Measurements from ENCODE around the gene TMEM14A.
A peak's percentile ranks its signal among the peaks of the same experiment; 100 is the strongest.

TMEM14A gene

DNA sequence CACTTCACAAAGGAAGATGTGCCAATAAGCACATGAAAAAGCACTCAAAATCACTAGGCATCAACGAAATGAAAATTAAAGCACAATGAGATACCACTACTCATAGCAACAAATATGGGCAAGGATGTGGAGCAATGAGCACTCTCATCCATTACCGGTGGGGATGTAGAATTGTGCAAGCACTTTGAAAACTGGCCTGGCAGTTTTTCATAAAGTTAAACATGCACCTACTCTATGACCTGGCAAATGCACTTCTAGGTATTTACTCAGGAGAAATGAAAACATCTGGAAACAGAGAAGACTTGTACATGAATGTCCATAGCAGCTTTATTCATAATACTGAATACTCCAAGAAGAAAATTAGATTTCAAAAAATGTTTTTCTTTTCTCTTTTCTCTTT lies 34.1 kb upstream of the TMEM14A start:
- no peak overlapping the region for H3K4me3 ChIP-seq (ENCODE audit: low read depth, low read length)
- TF ChIP-seq, protein P1, sequence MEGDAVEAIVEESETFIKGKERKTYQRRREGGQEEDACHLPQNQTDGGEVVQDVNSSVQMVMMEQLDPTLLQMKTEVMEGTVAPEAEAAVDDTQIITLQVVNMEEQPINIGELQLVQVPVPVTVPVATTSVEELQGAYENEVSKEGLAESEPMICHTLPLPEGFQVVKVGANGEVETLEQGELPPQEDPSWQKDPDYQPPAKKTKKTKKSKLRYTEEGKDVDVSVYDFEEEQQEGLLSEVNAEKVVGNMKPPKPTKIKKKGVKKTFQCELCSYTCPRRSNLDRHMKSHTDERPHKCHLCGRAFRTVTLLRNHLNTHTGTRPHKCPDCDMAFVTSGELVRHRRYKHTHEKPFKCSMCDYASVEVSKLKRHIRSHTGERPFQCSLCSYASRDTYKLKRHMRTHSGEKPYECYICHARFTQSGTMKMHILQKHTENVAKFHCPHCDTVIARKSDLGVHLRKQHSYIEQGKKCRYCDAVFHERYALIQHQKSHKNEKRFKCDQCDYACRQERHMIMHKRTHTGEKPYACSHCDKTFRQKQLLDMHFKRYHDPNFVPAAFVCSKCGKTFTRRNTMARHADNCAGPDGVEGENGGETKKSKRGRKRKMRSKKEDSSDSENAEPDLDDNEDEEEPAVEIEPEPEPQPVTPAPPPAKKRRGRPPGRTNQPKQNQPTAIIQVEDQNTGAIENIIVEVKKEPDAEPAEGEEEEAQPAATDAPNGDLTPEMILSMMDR (conservative IDR thresholded peaks at IDR 0.05; ENCODE audit: low read depth, low read length), result no peak
- DNase-seq (ENCODE audit: low read depth), result no peak

DNA sequence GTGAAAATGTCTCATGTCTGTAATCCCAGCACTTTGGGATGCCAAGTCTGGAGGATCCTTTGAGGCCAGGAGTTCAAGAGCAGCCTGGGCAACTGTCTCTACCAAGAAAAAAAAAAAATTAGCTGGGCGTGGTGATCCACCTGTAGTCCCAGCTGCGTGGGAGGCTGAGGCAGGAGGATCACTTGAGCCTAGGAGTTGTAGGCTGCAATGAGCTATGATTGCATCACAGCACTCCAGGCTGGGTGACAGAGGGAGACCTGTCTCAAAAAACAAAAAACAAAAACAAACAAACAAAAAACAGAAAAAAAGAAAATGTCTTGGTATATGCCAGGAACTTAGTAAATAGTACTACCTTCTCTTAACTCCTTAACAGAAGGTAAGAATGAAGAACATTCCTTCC lies 31.4 kb upstream of the TMEM14A start:
- TF ChIP-seq, protein P1 (conservative IDR thresholded peaks at IDR 0.05; ENCODE audit: low read depth, low read length), result no peak
- no peak overlapping the region for H3K4me3 ChIP-seq (ENCODE audit: low read depth, low read length)
- no peak for DNase-seq (ENCODE audit: low read depth)

DNA sequence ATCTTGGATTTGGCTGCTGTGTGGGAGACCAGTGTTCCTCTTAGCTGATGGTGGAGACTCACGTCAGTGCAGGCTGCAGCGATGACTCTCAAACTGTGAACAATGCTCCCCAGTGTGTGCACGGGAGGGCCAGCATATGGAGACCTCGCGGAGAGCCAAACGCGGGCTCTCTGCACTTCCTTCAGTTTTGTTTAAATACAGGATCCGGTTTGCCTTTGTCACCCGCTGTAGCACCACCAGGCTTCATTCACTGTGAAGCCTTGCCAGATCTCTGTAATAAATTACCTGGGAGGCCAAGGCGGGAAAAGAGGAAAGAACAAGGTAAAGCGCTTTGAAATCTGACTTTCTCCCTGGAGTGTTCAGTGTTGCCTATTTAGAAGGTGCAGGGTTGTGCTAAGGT lies 30.7 kb upstream of the TMEM14A start:
- TF ChIP-seq, protein P1 (conservative IDR thresholded peaks at IDR 0.05; ENCODE audit: low read depth, low read length), result no peak
- peak; percentile 56 for DNase-seq (ENCODE audit: low read depth)
- H3K4me3 ChIP-seq (ENCODE audit: low read depth, low read length), result no peak overlapping the region

GRCh38 chr6:52640916-52641315 lies 30.0 kb upstream of the TMEM14A start:
- DNase-seq (ENCODE audit: low read depth), result no peak
- TF ChIP-seq, protein P1 (conservative IDR thresholded peaks at IDR 0.05; ENCODE audit: low read depth, low read length), result no peak
- no peak overlapping the region for H3K4me3 ChIP-seq (ENCODE audit: low read depth, low read length)

DNA sequence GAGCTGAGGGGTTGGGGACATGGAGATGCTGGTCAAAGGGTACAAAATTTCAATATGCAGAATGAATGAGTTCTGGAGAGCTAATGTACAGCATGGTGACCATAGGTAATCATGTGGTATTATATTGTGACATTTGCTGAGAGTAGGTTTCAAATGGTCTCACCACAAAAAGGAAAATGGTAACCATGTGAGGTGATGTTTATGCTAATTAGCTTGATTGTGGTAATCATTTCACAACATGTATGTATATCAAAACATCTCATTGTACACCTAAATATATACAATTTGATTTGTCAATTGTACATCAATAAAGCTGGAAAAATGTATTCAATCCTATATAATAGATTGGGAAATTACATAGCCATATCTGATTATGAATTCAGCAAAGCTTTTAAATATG lies 29.5 kb upstream of the TMEM14A start:
- no peak for DNase-seq (ENCODE audit: low read depth)
- H3K4me3 ChIP-seq (ENCODE audit: low read depth, low read length), result no peak overlapping the region
- TF ChIP-seq, protein P1 (conservative IDR thresholded peaks at IDR 0.05; ENCODE audit: low read depth, low read length), result no peak

DNA sequence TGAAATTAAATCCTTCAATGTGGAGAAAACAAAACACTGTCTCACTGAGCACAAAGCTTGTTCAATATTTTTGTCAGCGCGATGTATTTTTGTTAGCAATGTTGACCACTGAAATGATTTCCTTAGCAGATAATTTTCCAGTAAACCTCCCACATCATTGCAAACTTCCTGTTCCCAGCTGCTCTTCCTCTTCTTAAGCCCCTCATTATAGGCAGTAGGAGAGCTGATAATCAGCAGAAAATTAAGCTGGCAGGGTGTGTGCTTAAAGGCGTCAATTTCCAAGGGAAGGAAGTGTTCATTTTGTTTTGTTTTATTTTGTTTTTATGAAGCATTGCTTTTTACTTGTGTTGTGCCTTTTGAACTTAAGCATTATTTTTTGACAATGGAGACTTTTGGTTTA lies 29.1 kb upstream of the TMEM14A start:
- no peak for DNase-seq (ENCODE audit: low read depth)
- TF ChIP-seq, protein P1 (conservative IDR thresholded peaks at IDR 0.05; ENCODE audit: low read depth, low read length), result no peak
- no peak overlapping the region for H3K4me3 ChIP-seq (ENCODE audit: low read depth, low read length)

DNA sequence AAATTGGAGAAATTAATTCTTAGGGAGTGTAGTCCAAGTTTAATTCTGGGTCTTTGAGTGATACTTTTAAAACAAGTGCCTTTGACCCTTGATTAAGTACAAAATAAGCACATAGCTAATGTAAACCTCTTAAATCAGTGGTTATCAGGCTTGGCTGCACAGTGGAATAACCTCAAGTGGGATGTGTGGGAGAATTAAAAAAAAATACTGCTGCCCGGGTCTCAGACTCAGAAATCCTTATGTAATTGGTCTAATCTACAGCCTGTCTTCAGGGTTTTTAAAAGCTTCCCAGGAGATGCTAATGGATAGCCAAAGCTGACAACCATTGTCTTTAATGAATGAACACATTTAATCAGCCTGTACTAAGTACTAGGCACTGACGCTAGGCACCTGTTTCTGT lies 28.5 kb upstream of the TMEM14A start:
- DNase-seq (ENCODE audit: low read depth), result no peak
- no peak overlapping the region for H3K4me3 ChIP-seq (ENCODE audit: low read depth, low read length)
- TF ChIP-seq, protein P1 (conservative IDR thresholded peaks at IDR 0.05; ENCODE audit: low read depth, low read length), result no peak

All from choroid plexus epithelial cell (primary cell).